K562 (cell line): Measurements from ENCODE around the gene NDUFV2. TPM values are rescaled to one million over a fixed set of nuclear protein-coding genes. Genes with fewer than 3 reads are reported as not detected.

Source experiments
- CBFA2T3 ChIP-seq: fragments of 450-650 bp; IDR thresholded peaks from 2 replicates; pipeline ENCODE4 v1.6.1; 2017
- E2F3 ChIP-seq: fragments of 250-450 bp; sonication (Bioruptor Pico); IDR thresholded peaks from 2 replicates; pipeline ENCODE4 v1.4.0; 2020; ENCODE audit warnings: mild to moderate bottlenecking
- FOXA3 ChIP-seq, 2 experiments: fragments of 450-650 bp in 1 of 2; sonication (generic) in 1 of 2; formaldehyde crosslinking; IDR thresholded peaks in 1 of 2; conservative IDR thresholded peaks in 1 of 2; 2 replicates each; pipeline versions ENCODE4 v1.4.0 to v1.8.0; 2020 to 2022; ENCODE audit warnings: mild to moderate bottlenecking in 2 of 2, missing genetic modification reagents in 1 of 2
- HCFC1 ChIP-seq: IDR thresholded peaks from 2 replicates; pipeline ENCODE4 v1.6.1; 2012; ENCODE audit warnings: low read depth, low read length, improper control_type of control experiment
- MAFF ChIP-seq: IDR thresholded peaks from 2 replicates; pipeline ENCODE4 v1.6.1; 2012; ENCODE audit warnings: low read length, improper control_type of control experiment
- MCM2 ChIP-seq: fragments of 450-650 bp; IDR thresholded peaks from 2 replicates; pipeline ENCODE4 v1.6.1; 2017; ENCODE audit warnings: low read depth, mild to moderate bottlenecking
- ZNF75A ChIP-seq: fragments of 450-650 bp; formaldehyde crosslinking; IDR thresholded peaks from 2 replicates; pipeline ENCODE4 v1.4.0; 2020; ENCODE audit warnings: mild to moderate bottlenecking
- ZNF764 ChIP-seq: fragments of 250-450 bp; sonication (Bioruptor Pico); IDR thresholded peaks from 2 replicates; pipeline ENCODE4 v1.4.0; 2020; ENCODE audit warnings: low read depth, mild to moderate bottlenecking, moderate library complexity
- polyA plus RNA-seq, 8 experiments: library from polyadenylated mRNA; depleted of rRNA in 4 of 8; stranded (reverse) in 5 of 8; unstranded in 3 of 8; fragments of >200 nt; fragmentation: Nextera tagmentation in 2 of 8; fragmentation: Illumina TruSeq in 1 of 8; extraction: Ambion mirVana in 2 of 8; extraction: Trizol in 1 of 8; gene quantifications; 2 replicates each; pipeline versions ENCODE4 v1.2.1 to v1.2.3, GENCODE V29; 2011 to 2014; ENCODE audit warnings: inconsistent platforms in 1 of 8, missing spikeins in 1 of 8
- total RNA-seq, 7 experiments: library from RNA; depleted of rRNA in 6 of 7; stranded (reverse); fragments of >200 nt in 6 of 7; fragmentation: Illumina TruSeq in 2 of 7; extraction: Trizol in 2 of 7; gene quantifications; 2 replicates each; pipeline versions ENCODE4 v1.2.1 to v1.2.3, GENCODE V29; 2011 to 2021; ENCODE audit warnings: low replicate concordance in 1 of 7
- TF ChIP-seq, protein P1 (sequence below): fragments of 450-650 bp; formaldehyde crosslinking; conservative IDR thresholded peaks from 2 replicates; pipeline ENCODE4 v1.4.0; 2022; ENCODE audit warnings: mild to moderate bottlenecking, missing genetic modification characterization
- TF ChIP-seq, protein P2 (sequence below): fragments of 250-450 bp; sonication (Bioruptor Pico); IDR thresholded peaks from 2 replicates; pipeline ENCODE4 v1.4.0; 2020; ENCODE audit warnings: borderline replicate concordance

NDUFV2 gene
- total and polyA plus RNA-seq, 9 of the 15 experiments (the other 6 are each of a cell fraction or from before 2014, with no cell fraction given): 213 to 550 (median 384) TPM

DNA sequence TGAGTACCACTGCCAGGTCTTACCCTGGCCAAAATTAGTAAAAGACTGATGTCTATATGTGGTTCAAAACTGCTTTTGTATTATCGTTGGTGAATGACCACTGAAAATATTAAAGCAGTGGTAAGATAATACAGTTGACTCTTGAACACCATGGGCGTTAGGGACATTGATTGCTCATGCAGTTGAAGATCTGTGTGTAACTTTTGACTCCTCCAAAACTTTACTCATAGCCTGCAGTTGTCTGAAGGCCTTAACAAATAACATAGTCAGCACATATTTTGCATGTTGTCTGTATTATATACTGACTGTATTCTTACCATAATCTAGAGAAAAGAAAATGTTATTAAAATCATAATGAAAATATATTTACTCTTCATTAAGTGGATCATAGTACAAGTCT is 28.3 kb downstream of the NDUFV2 start (continued):
- TF ChIP-seq MAFF: peak; percentile 79
- TF ChIP-seq CBFA2T3: no peak
- TF ChIP-seq ZNF764 (CRISPR knock-in tag): no peak
- TF ChIP-seq, protein P1, sequence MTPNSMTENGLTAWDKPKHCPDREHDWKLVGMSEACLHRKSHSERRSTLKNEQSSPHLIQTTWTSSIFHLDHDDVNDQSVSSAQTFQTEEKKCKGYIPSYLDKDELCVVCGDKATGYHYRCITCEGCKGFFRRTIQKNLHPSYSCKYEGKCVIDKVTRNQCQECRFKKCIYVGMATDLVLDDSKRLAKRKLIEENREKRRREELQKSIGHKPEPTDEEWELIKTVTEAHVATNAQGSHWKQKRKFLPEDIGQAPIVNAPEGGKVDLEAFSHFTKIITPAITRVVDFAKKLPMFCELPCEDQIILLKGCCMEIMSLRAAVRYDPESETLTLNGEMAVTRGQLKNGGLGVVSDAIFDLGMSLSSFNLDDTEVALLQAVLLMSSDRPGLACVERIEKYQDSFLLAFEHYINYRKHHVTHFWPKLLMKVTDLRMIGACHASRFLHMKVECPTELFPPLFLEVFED (CRISPR knock-in tag): no peak
- no peak for TF ChIP-seq ZNF75A (CRISPR knock-in tag)
- TF ChIP-seq MCM2: no peak
- TF ChIP-seq HCFC1: no peak
- TF ChIP-seq, protein P2, sequence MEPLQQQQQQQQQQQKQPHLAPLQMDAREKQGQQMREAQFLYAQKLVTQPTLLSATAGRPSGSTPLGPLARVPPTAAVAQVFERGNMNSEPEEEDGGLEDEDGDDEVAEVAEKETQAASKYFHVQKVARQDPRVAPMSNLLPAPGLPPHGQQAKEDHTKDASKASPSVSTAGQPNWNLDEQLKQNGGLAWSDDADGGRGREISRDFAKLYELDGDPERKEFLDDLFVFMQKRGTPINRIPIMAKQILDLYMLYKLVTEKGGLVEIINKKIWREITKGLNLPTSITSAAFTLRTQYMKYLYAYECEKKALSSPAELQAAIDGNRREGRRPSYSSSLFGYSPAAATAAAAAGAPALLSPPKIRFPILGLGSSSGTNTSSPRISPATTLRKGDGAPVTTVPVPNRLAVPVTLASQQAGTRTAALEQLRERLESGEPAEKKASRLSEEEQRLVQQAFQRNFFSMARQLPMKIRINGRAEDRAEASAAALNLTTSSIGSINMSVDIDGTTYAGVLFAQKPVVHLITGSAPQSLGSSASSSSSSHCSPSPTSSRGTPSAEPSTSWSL (CRISPR knock-in tag): no peak
- no peak for TF ChIP-seq FOXA3 (CRISPR knock-in tag; conservative IDR thresholded peaks at IDR 0.05 in 1 of 2, IDR thresholded peaks at IDR 0.05 in 1 of 2)
- no peak for TF ChIP-seq E2F3 (CRISPR knock-in tag)
